HG03108 (cell line): Measurements from ENCODE around the gene GPR107.

Experiments
- ATAC-seq: cut with Tn5 transposase; IDR thresholded peaks from one replicate; pipeline ENCODE4 v1.9.1; 2021; ENCODE audit warnings: moderate library complexity; ENCODE audit not compliant: unreplicated experiment

The GPR107 gene

DNA sequence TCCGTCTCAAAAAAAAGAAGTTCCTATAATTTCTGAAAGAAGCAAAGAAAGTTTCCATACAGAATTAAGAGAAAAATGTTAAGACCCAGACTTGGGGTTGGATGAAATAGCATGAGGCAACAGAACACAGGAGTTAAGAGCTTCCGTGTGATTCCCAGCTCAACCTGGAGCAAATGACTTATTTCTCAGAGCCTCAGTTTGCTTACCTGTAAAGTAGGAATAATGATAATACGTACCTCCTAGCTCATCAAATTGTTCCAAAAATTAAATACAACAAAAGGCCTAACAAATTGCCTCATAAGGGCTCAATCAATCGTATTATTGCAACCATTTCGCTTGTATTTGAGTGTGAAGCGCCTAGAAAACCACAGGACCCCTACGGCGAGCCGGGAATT, 600 bp upstream of the GPR107 start:
- ATAC-seq, result no peak

DNA sequence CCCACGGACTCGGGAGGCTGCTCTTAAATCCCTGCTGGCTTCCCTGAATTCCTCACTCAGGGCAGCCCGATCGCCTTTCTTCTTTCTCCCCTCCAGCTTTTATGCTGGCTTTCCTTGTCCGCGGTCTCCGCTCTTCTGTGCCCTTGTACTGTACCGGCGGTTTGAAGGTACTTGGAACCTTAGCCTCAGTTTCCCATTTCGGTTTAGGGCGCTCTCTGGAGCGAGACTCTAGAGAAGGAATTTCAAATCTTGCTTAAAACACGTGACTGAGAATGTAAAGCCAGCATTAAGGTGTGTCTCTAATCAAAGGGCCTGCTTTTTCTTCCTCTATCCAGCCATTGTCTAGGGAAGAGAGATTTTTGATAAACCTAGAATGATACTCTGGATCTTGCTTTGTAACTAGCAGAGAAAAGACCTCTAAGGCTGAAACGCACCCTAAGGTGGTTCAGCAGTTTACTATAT, 650 bp downstream of the GPR107 start:
- no peak for ATAC-seq

DNA sequence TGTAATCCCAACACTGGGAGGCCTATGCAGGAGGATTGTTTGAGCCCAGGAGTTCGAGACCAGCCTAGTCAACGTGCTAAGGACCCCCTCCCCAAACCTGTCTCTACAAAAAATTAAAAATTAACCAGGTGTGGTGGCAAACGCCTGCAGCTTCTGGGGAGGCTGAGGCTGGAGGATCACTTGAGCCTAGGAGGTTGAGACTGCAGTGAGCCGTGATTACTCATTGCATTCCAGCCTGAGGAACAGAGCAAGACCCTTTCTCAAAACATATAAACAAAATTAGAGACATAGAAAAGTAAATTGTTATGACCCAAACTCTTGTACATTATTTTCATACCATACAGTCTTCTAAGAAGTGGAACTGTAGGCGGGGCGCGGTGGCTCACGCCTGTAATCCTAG, 1.1 kb downstream of the GPR107 start:
- ATAC-seq, result no peak

DNA sequence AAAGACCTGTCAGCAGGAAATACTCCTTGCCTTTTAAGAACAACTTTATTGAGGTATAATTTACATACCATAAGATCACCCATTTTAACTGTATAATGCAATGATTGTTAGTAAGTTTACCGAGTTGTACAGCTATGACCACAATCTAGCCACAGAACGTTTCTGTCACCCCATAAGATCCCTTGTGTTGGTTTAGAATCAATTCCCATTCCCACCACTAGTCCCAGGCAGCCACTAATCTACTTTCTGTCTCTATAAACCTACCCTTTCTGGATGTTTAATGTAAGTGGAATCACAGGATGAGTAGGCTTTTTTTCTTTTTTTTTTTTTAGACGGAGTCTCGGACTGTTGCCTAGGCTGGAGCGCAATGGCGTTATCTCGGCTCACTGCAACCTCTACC, 4.4 kb downstream of the GPR107 start:
- ATAC-seq, result no peak

DNA sequence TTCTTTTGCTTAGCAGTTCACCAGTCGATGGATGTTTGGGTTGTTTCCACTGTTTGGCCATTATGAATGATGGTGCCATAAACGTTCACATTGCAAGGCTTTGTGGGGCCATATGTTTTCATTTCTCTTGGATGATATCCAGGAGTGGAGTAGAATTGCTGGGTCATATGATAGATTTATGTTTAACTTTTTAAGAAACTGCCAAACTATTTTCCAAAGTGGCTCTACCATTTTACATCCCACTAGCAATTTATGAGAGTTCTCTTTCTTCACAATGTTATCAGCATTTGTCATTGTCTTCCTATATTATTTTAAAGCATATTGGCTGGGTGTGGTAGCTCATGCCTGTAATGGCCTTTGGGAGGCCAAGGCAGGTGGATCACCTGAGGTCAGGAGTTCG, 5.2 kb downstream of the GPR107 start:
- ATAC-seq, result no peak

DNA sequence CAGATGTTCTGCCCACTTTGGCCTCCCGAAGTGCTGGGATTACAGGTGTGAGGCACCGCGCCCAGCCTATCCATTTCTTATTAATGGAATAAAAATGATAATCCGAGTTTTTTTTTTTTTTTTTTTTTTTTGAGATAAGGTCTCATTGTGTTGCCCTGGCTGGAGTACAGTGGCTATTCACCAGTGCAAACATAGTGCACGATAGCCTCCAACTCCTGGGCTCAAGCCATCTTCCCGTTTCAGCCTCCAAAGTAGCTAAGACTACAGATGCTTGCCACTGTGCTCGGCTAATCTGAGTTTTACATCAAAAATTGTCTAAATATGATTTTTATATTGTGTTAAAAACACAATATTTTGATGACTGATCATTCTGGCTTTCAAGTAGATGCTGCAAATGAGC, 6.6 kb downstream of the GPR107 start:
- ATAC-seq, result no peak

DNA sequence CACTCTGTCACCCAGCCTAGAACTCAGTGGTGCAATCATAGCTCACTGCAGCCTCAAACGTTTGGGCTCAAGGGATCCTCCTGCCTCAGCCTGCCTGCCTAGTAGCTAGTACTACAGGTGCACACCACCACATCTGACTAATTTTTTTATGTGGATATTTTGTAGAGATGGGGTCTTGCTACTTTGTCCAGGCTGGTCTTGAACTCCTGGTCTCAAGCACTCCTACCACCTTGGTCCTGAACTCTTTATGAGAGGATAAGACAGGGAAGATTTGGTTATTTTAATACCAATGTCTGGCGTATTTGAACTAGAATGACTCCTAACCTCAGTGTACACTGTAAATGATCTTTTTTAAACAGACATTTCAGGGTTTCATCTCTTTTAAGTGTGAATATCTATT, 9.0 kb downstream of the GPR107 start:
- no peak for ATAC-seq

DNA sequence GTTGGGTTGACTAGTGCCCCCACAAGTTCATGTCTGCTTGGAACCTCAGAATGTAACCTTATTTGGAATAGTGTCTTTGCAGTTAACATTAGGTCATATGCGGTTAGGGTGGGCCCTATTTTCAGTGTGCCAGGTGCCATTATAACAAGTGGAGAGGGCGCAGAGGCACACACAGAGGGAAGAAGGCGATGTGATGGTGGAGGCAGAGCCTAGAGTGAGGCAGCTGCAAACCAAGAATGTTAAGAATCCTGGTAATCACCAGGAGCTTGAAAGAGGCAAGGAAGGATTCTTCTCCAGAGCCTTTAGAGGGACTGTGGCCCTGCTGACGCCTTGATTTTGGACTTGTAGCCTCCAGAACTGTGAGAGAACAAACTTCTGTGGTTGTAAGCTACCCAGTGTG, 10.9 kb downstream of the GPR107 start:
- ATAC-seq, result no peak

DNA sequence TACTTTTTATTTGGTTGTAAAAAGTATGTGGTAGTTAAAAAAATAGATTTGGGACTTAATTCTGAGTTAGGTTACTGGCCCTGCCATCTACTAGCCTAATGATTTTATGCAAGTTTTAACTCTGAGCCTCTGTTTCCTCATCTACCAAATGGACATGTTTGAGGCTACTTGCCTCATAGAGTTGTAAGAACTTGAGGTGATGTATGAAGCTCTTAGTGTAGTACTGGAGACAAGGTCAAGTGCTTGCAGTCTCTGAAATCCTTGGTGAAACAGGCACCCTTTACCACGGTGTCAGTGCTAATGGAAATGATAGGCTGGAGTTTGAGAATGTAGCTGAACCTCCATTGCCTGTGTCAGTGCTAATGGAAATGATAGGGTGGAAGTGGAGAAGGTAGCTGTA, 15.3 kb downstream of the GPR107 start:
- no peak for ATAC-seq

DNA sequence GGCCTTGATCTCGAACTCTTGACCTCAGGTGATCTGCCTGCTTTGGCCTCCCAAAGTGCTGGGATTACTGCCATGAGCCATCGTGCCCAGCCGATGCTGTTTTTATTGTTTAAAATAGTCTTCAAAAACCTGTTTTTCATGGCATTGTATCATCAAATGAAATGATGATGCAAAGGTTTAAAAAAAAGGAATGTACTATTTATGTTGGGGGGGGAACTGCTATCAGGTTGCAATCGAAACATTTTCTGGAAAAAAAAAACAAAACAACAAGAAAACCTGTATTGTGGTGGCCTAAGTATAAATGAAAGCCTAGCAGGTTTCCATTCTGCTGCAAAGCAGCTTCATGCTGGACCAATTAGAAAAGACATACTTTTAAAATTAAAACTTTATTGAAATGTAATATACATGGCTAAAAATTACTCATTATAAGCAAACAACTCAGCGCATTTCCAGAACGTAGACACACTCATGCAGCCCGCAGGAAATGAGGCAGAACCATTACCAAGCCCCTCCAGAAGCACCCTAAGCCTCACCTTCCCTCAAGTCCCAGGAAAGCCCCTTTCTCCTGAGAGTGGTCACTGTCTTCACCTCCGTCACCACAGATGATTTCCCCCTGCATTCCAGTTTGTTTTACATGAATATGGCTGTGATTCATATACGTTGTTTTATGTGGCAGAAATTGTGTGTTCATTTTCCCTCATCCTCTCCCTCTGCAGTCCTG, 19.0 kb downstream of the GPR107 start:
- no peak for ATAC-seq

DNA sequence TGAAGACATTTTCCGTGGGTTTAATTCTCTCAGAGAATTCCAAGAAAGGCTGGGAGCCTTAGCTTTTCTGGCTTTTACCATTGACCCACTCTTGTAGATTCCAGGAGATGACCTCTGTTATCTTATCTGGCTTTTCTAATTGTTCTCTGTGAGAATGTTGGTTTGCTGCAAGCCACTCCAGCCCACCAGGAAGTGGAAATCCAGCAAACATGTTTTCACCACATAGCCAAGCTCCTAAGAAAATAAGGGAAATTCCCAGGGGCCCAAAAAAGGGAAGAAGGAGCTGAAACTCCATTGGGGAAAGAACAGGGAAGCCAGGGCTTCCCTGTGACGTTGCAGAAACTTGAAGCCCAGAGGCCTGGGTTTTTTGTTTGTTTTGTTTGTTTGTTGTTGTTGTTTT, 19.7 kb downstream of the GPR107 start:
- ATAC-seq, result no peak

DNA sequence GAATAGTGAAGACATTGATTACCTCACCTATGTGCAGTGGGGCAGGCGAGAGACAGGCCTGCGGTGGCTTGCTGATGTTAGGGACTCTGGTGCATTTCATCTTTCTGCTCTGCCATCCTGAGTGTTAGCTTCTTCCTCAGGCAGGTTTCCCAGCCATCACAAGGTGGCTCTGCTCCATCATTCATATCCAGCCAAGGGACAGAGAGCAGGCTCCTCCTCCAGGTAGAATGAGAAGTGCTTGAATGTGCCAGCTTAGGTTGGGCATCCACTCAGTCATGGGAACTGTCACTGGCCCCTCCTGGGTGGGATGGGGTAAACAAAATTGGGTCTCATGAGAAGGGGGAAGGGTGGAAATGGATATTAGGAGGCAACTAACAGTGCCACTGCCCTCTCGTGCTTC, 24.8 kb downstream of the GPR107 start:
- no peak for ATAC-seq

DNA sequence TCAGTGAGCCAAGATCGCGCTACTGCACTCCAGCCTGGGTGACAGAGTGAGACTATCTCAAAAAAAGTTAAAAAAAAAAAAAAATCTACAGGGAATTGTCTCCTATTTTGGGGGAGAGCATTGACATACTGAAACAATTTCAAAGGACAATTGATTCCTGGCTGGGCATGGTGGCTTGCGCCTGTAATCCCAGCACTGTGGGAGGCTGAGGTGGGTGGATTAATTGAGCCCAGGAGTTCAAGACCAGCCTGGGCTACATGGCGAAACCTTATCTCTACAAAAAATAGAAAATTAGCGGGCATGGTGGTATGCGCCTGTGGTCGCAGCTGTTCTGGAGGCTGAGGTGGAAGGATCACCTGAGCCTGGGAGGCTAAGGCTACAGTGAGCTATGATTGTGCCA, 30.6 kb downstream of the GPR107 start:
- ATAC-seq, result no peak

DNA sequence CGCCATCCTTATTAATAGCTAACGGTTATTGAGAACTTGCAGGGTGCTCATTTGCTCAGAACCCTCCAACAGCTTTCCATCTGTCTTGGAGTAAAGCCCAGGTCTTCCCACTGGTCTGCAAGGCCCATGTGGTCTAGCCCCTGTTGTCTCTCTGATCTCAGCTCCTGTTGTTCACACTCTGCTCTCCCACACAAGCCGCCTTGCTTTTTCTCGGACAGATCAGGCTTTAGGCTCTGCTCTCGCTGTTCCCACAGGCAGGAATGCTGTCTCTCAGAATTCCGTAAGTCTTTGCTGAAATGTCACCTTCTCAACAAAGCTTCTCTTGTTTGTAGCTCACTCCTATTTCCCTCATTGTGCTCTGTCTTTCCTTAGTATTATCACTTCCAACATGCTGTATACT, 34.3 kb downstream of the GPR107 start:
- ATAC-seq, result no peak

DNA sequence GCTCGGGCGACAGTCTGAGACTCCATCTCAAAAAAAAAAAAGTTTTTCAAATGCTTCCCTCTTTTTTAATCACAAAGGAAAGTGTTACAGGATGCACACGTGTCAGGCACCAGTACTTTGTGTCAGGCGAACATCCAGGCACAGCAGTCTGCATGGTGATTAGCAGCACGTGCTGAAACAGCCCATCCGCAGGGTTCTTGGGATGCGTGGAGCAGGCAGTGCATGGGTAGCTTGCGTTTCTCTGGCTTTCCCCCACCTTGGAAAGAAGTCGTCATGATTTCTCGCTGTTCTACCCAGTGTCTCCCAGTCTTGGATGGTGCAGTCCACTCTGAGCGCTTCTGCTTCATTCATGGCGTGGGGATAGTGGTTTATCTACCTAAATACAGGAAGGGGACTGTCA, 35.4 kb downstream of the GPR107 start:
- ATAC-seq, result no peak

DNA sequence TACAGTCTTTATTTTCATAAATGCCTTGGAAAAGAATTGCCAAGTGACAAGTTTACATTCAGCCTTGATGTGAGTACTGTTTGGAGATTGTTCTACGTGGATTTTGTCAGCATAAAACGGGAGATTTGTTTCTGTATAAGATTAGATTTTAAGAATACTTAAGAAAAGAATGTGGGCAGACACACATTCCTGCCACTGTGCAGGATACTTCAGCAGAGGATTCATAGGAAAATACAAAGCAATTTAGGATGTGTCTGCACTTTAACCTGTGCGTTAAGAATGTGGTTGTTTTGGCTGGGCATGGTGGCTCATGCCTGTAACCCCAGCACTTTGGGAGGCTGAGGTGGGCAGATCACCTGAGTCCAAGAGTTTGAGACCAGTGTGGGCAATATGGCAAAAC, 37.2 kb downstream of the GPR107 start:
- no peak for ATAC-seq

DNA sequence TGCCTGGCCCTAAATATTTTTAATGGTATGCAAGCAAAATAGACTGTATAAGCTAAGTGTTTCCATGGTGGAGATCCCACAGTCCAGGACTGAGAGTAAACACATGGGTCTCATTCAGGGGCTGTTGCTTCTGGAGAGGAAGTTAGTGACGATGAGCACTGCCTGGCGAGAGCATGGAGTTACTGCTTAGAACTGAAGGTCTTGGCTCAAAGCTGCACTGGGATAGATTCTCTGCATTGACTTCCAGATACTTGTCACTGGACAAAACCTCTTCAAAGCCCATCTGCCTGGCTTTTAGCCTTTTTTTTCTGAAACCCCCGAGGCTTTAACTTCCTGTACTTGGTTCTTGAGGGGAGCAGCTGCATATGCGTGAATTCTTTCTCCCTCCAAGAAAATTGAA, 39.2 kb downstream of the GPR107 start:
- no peak for ATAC-seq

DNA sequence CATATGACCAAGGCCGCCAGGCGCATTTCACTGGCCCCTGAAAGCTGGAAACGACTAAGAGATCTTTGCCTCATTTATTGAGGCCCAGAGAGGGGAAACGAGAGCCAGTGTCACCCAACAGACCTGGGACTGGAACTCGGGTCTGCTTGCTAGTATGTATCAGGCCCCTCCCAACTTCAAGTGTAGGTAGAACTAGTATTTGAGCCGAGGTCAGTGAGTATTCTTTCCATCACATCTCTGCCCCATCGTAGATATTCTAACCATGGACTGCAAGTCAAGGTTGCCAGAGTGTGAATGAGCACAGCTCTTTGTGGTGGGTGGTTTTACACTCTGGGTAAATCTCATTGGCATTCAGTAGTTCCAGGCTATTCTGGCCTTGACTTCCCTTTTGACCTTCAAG, 42.2 kb downstream of the GPR107 start:
- no peak for ATAC-seq

DNA sequence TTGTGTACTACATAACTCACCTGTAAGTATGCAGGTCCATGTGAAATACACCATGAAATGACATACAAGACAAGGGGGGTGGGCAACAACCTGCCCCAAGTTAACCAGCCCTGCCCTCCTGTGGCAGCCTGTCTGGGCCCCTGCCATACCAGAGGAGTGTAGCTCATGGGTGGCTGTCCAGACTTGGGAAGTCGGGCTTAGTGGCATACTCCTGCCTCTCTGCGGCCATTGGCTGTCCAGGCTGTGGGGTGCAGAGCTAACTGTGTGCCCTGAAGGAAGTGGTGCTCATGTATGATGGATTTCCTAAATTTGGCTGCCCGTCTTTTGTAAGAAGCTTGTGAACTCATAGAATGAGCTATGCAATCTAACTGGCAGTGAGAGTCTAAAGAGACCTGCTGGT, 47.0 kb downstream of the GPR107 start:
- ATAC-seq, result no peak

DNA sequence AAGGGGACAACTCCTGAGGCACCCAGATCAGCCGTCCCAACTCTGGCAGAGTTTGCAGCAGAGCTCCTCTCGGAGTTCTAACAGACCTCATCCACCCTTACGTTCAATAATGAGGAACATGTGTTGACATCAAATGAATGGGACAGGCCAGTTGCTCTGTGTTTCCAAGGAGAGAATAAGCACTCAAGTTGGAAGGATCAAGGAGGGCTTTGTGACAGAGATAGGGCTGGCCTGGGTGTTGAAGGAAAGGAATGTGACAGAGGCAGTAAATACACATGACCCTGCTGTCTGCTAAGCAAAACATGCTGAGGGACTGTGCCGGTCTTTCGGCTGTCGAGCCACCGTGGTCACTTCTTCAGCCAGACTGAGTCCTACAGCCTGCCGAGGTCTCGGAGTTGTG, 48.2 kb downstream of the GPR107 start:
- no peak for ATAC-seq

DNA sequence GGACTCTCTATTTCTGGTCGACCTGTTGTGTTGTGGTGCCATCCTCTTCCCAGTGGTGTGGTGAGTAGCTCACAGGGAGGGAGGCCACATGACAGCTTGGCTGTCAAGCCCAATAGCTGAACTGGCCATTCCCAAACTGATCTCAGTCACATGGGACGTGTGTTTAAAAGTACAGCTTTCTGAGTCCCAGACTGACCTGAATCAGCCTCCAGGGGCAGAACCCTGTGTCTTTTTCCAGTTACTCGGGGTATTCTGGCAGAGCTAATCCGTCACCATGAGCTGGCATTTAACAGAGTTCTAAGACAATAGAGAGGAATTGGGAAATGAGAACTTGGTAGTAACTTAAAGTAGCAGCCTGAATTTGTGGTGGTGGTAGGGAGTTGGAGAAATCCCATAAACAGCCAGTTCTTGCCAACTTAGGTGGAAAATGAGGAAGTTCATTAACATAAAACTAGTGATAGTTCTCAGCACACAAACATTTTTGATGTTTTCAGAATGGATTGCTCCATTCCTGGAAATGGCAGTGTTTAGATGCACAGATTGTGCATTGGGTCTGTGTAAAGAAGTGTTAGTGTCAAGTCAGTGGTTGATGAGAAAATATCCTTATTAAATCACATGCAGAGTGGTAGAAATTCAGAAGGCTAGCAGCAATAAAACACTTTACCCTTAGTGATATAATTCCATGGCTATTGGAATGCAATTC, 50.9 kb downstream of the GPR107 start:
- no peak for ATAC-seq

DNA sequence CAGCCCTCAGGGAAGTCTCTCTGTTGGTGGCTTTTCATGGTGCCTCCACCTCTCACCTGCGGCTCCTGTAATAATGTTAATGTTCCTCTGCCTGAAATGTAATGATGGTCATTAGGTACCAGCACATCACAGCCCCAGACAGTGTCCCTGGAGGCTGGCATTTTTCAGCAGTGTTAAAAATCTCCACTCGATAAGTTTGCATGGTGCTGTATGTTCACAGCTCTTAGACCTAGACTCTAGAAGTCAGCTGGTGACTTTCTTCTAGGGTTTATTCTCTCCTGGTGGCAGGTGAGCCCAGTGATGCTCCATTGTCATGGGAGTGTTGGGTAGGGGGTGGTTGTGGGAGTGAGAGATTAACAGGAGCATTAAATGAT, 53.1 kb downstream of the GPR107 start:
- no peak for ATAC-seq
